Subcutaneous adipose tissue (tissue), 4 donors: ENCODE data around the gene BACH1. TPM values are rescaled to one million over a fixed set of nuclear protein-coding genes. Genes with fewer than 3 reads are reported as not detected.

Experiments
- CTCF ChIP-seq: fragments of 450-650 bp; IDR thresholded peaks from one replicate; pipeline ENCODE4 v1.5.1; 2016; ENCODE audit warnings: low read depth, mild to moderate bottlenecking, control low read depth, antibody characterized with exemption, moderate library complexity
- total RNA-seq, 4 donors: library from RNA; depleted of rRNA; stranded (reverse); fragments of >200 nt; gene quantifications; one replicate each; pipeline ENCODE4 v1.1.0, GENCODE V29; 2016

The BACH1 gene
- 10 to 100 TPM; 30.9 to 60.3 (median 45.5) TPM for total RNA-seq

DNA sequence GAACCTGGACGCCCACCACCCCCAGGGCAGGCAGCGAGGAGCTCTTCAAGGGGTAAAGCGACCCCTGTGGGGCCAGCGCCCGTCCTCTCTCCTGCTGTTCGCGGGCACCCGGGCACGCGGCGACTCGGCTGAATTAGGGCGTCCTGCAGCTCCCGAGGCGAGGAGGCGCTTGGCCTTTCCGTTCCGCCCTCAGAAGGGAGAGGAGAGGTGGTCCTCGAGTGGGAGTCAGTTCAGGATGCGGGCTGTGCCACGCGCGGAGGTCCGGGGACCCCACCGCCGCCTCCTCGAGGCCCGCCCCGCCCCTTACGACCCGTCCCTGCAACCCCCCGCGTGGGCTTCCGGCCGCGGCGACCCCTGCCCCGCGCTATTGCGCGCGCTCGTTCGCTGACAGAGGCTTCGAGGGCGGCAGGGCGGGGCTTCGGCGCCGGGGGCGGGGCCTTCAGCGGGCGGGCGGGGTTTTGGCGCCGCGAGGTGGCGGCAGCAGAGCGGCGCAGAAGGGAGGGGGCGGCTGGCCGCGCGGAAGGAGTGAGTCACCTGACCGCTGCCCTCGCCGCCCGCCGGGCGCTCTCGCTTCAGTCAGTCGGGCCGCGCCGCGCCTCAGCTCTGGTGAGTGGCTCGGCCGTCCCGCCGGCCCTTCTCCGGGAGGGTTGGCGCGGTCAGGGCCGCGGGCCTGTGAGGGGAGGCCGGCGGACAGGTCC lies at the start of gene BACH1:
Gene BACH1 (plus strand): TSS at position 575 of the 698 bp plus-strand sequence. CDS start 22,359 bp downstream, outside the sequence.
- no peak for TF ChIP-seq CTCF

DNA sequence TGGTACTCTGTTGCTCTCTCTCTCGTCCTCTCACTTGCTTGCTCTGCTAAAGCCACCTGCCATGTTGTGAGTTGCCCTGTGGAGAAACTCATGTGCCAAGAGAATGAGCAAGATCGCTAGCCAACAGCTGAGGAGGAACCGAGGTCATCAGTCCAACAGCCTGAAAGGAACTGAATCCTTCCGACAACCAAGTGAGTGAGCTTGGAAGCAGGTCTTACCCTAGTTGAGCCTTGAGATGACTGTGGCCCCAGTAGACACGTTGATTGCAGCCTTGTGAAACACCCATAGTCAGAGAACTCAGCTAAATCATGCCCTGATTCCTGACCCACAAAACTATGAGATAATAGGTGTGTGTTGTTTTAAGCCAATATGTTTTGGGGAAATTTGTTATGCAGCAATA lies 48.1 kb upstream of the BACH1 start:
- TF ChIP-seq CTCF, result no peak

DNA sequence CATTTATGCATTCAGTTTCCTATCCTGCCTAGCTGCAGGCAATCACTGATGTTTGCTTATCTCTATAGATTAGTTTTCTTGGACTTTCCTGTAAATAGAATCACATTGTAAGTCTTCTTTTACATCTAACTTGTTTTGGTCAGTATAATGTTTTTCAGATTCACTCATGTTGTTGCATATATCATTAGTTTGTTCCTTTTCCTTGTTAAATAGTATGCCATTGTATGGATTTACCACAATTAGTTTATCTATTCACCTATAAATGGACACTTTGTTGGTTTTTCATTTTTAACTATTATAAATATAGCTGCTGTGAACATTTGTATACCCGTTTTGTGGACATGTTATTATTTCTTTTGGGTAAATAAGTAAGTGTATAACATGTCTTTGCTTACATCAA lies 44.2 kb upstream of the BACH1 start:
- no peak for TF ChIP-seq CTCF

- no peak for TF ChIP-seq CTCF
Measured at GRCh38 chr21:29256126-29256910, 42.4 kb upstream of the BACH1 start.

- no peak for TF ChIP-seq CTCF
Measured at GRCh38 chr21:29257701-29258100, 41.0 kb upstream of the BACH1 start.

DNA sequence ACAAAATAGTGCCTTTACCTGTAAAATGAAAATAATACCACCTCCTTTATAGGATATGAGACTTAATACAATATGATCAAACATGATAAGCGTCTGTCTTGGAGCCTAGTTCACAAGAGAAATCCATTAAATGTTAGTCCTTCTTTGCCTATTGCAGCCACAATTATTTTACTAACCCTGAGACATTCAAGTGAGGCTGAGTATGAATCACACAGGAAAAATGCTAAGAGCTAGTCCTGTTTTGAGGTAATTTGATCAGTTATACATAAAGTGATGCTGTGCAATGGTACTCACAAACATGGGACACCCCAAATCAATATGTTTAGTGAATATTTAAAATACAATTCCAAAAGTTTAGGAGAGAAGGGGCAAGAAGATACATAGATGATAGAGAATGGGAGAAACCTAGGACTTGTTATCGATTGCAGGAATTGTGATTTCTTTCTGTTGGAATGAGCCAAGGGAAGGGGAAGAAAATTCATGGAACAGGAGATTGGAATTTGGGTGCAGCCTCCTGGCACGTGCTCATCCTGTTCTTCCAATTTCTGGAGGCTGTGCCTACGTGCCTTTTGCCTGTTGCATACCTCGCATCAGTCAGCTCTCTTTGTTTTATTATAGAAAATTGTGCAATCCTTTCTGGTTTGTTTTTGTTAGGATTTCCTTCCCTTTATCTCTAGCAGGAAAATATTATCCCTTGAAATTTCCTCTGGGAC lies 39.9 kb upstream of the BACH1 start:
- no peak for TF ChIP-seq CTCF

GRCh38 chr21:29260461-29260860 lies 38.3 kb upstream of the BACH1 start:
- TF ChIP-seq CTCF, result no peak
